HG02870 (cell line): ENCODE measurements around the gene MCUB.
"Not testable (repeated sequence)": the region's sequence is repeated elsewhere in the genome, so short reads cannot be mapped to it uniquely, and the experiment has no call there.

Experiments
- ATAC-seq: cut with Tn5 transposase; IDR thresholded peaks from one replicate; pipeline ENCODE4 v1.9.1; 2021; ENCODE audit warnings: mild to moderate bottlenecking, moderate library complexity; ENCODE audit not compliant: unreplicated experiment

Gene MCUB

GRCh38 chr4:109578846-109579245 is 18.8 kb downstream of the MCUB start:
- no peak for ATAC-seq

GRCh38 chr4:109579997-109580396 is 20.0 kb downstream of the MCUB start:
- ATAC-seq: not testable (repeated sequence)

GRCh38 chr4:109588176-109588575 is 28.1 kb downstream of the MCUB start:
- ATAC-seq: peak; percentile 99

- ATAC-seq: no peak
Observed at GRCh38 chr4:109589119-109589518, 29.1 kb downstream of the MCUB start.

GRCh38 chr4:109589605-109590004 is 29.6 kb downstream of the MCUB start:
- no peak for ATAC-seq

GRCh38 chr4:109590905-109591304 is 30.9 kb downstream of the MCUB start:
- no peak for ATAC-seq

- ATAC-seq: no peak
Observed at GRCh38 chr4:109592367-109592766, 32.3 kb downstream of the MCUB start.

GRCh38 chr4:109595123-109595522 is 35.1 kb downstream of the MCUB start:
- not testable (repeated sequence) for ATAC-seq

- ATAC-seq: not testable (repeated sequence)
Observed at GRCh38 chr4:109596420-109597085, 36.5 kb downstream of the MCUB start.

- ATAC-seq: no peak
Observed at GRCh38 chr4:109599046-109599652, 39.1 kb downstream of the MCUB start.

GRCh38 chr4:109600431-109600830 is 40.4 kb downstream of the MCUB start:
- ATAC-seq: no peak

- ATAC-seq: no peak
Observed at GRCh38 chr4:109601336-109601735, 41.3 kb downstream of the MCUB start.

GRCh38 chr4:109607976-109608375 is 47.9 kb downstream of the MCUB start:
- no peak for ATAC-seq

GRCh38 chr4:109608879-109609278 is 48.8 kb downstream of the MCUB start:
- ATAC-seq: no peak

- ATAC-seq: no peak
Observed at GRCh38 chr4:109609431-109609830, 49.4 kb downstream of the MCUB start.

- no peak for ATAC-seq
Observed at GRCh38 chr4:109610489-109610888, 50.4 kb downstream of the MCUB start.

GRCh38 chr4:109611045-109611646 is 51.1 kb downstream of the MCUB start:
- no peak for ATAC-seq

GRCh38 chr4:109614015-109614414 is 54.0 kb downstream of the MCUB start:
- no peak for ATAC-seq

- no peak for ATAC-seq
Observed at GRCh38 chr4:109614466-109614865, 54.4 kb downstream of the MCUB start.

- ATAC-seq: no peak
Observed at GRCh38 chr4:109615742-109616141, 55.7 kb downstream of the MCUB start.

- no peak for ATAC-seq
Observed at GRCh38 chr4:109616243-109616642, 56.2 kb downstream of the MCUB start.

- no peak for ATAC-seq
Observed at GRCh38 chr4:109622626-109623025, 62.6 kb downstream of the MCUB start.
